C4-2B (cell line): ENCODE measurements around the gene PIGA.

Experiments used
- CTCF ChIP-seq: fragments of 450-650 bp; conservative IDR thresholded peaks from 2 replicates; pipeline ENCODE4 v1.5.1; 2017; ENCODE audit warnings: mild to moderate bottlenecking
- ZFX ChIP-seq: fragments of 450-650 bp; IDR thresholded peaks from 2 replicates; pipeline ENCODE4 v1.6.1; 2017

DNA sequence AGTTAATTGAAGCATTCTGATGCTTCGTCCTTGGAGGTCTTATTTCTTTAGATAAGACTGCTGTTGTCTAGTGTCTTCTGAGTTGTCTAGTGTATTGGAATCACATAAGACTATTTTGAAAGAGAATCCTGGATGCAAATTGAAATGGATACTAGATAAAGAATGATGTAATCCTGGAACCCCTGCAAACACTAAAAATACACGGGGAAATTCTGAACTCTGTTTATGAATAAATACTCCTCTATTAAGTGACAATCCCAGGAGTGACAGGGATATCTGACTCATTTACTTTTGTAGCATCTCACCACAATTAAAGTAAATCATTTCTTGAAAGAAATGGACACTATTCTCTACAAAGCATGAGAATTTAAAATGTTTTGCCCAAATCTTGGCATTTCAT is 20.9 kb downstream of the PIGA start:
- no peak for TF ChIP-seq CTCF
- TF ChIP-seq ZFX = no peak
